ENCODE measurements around the gene C16orf74. TPM values are rescaled to one million over a fixed set of nuclear protein-coding genes. Genes with fewer than 3 reads are reported as not detected.

Gene C16orf74
- total RNA-seq, 1 experiment from 2014 or later, result 13.4 TPM

- DNase-seq (ENCODE audit: low spot score), result no peak
- in situ Hi-C loops (cut with HindIII; ENCODE audit: low sequenced_read_pairs), result no loop called here
Observed at GRCh38 chr16:85778873-85779272, 28.0 kb upstream of the C16orf74 start.

- in situ Hi-C loops (cut with HindIII; ENCODE audit: low sequenced_read_pairs), result no loop called here
- DNase-seq (ENCODE audit: low spot score), result no peak
Observed at GRCh38 chr16:85777583-85778310, 26.9 kb upstream of the C16orf74 start.

- DNase-seq (ENCODE audit: low spot score), result no peak
- in situ Hi-C loops (cut with HindIII; ENCODE audit: low sequenced_read_pairs), result no loop called here
Observed at GRCh38 chr16:85774811-85775210, 23.9 kb upstream of the C16orf74 start.

GRCh38 chr16:85774136-85774535, 23.2 kb upstream of the C16orf74 start:
- in situ Hi-C loops (cut with HindIII; ENCODE audit: low sequenced_read_pairs), result no loop called here
- DNase-seq (ENCODE audit: low spot score), result no peak

- no peak for DNase-seq (ENCODE audit: low spot score)
- in situ Hi-C loops (cut with HindIII; ENCODE audit: low sequenced_read_pairs), result no loop called here
Observed at GRCh38 chr16:85773044-85773443, 22.1 kb upstream of the C16orf74 start.

GRCh38 chr16:85770741-85771140, 19.8 kb upstream of the C16orf74 start:
- in situ Hi-C loops (cut with HindIII; ENCODE audit: low sequenced_read_pairs), result no loop called here

GRCh38 chr16:85768199-85768598, 17.3 kb upstream of the C16orf74 start:
- in situ Hi-C loops (cut with HindIII; ENCODE audit: low sequenced_read_pairs), result no loop called here
- DNase-seq (ENCODE audit: low spot score), result no peak

More at GRCh38 chr16:85770741-85771140, 19.8 kb upstream of the C16orf74 start:
- no peak for DNase-seq (ENCODE audit: low spot score)

GRCh38 chr16:85767531-85767930, 16.6 kb upstream of the C16orf74 start:
- no peak for DNase-seq (ENCODE audit: low spot score)

GRCh38 chr16:85765767-85766166, 14.9 kb upstream of the C16orf74 start:
- in situ Hi-C loops (cut with HindIII; ENCODE audit: low sequenced_read_pairs), result no loop called here
- DNase-seq (ENCODE audit: low spot score), result no peak

More at GRCh38 chr16:85767531-85767930, 16.6 kb upstream of the C16orf74 start:
- in situ Hi-C loops (cut with HindIII; ENCODE audit: low sequenced_read_pairs), result no loop called here

- DNase-seq (ENCODE audit: low spot score), result no peak
- in situ Hi-C loops (cut with HindIII; ENCODE audit: low sequenced_read_pairs), result no loop called here
Observed at GRCh38 chr16:85765211-85765610, 14.3 kb upstream of the C16orf74 start.

- in situ Hi-C loops (cut with HindIII; ENCODE audit: low sequenced_read_pairs), result no loop called here
- DNase-seq (ENCODE audit: low spot score), result no peak
Observed at GRCh38 chr16:85763616-85764015, 12.7 kb upstream of the C16orf74 start.

GRCh38 chr16:85762970-85763369, 12.1 kb upstream of the C16orf74 start:
- in situ Hi-C loops (cut with HindIII; ENCODE audit: low sequenced_read_pairs), result no loop called here
- no peak for DNase-seq (ENCODE audit: low spot score)

- in situ Hi-C loops (cut with HindIII; ENCODE audit: low sequenced_read_pairs), result no loop called here
Observed at GRCh38 chr16:85761861-85762260, 11.0 kb upstream of the C16orf74 start.

GRCh38 chr16:85759631-85760419, 8.9 kb upstream of the C16orf74 start:
- DNase-seq (ENCODE audit: low spot score), result no peak
- in situ Hi-C loops (cut with HindIII; ENCODE audit: low sequenced_read_pairs), result no loop called here

More at GRCh38 chr16:85761861-85762260, 11.0 kb upstream of the C16orf74 start:
- DNase-seq (ENCODE audit: low spot score), result no peak

- in situ Hi-C loops (cut with HindIII; ENCODE audit: low sequenced_read_pairs), result no loop called here
- no peak for DNase-seq (ENCODE audit: low spot score)
Observed at GRCh38 chr16:85759136-85759535, 8.2 kb upstream of the C16orf74 start.

- in situ Hi-C loops (cut with HindIII; ENCODE audit: low sequenced_read_pairs), result no loop called here
- no peak for DNase-seq (ENCODE audit: low spot score)
Observed at GRCh38 chr16:85757341-85757822, 6.5 kb upstream of the C16orf74 start.

- in situ Hi-C loops (cut with HindIII; ENCODE audit: low sequenced_read_pairs), result no loop called here
- no peak for DNase-seq (ENCODE audit: low spot score)
Observed at GRCh38 chr16:85755929-85756768, 5.3 kb upstream of the C16orf74 start.

- in situ Hi-C loops (cut with HindIII; ENCODE audit: low sequenced_read_pairs), result no loop called here
- DNase-seq (ENCODE audit: low spot score), result no peak
Observed at GRCh38 chr16:85754413-85754812, 3.5 kb upstream of the C16orf74 start.

- in situ Hi-C loops (cut with HindIII; ENCODE audit: low sequenced_read_pairs), result no loop called here
- no peak for DNase-seq (ENCODE audit: low spot score)
Observed at GRCh38 chr16:85753976-85754375, 3.1 kb upstream of the C16orf74 start.
